Limb (tissue), 2 donors: ENCODE measurements around the gene OAS2.
"Not testable (repeated sequence)": the region's sequence is repeated elsewhere in the genome, so short reads cannot be mapped to it uniquely, and the experiment has no call there.

ENCODE experiments used
- DNase-seq, 2 donors: peaks; one replicate each; pipeline ENCODE4 v3.0.0-alpha.2; 2016; ENCODE audit errors: extremely low spot score in 2 of 2

Gene OAS2

GRCh38 chr12:112948806-112949205 lies 29.5 kb upstream of the OAS2 start:
- DNase-seq: no peak

- no peak for DNase-seq
These were observed 27.6 kb upstream of the OAS2 start for GRCh38 chr12:112950701-112951100.

DNA sequence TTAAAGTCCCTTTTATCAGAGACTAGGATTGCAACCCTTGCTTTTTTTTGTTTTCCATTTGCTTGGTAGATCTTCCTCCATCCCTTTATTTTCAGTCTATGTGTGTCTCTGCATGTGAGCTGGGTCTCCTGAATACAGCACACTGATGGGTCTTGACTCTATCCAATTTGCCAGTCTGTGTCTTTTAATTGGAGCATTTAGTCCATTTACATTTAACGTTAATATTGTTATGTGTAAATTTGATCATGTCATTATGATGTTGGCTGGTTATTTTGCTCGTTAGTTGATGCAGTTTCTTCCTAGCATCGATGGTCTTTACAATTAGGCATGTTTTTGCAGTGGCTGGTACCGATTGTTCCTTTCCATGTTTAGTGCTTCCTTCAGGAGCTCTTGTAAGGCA lies 21.2 kb upstream of the OAS2 start:
- DNase-seq: not testable (repeated sequence)

- DNase-seq: no peak
These were observed 17.2 kb upstream of the OAS2 start for GRCh38 chr12:112961074-112961473.

- DNase-seq: no peak
These were observed 16.8 kb upstream of the OAS2 start for GRCh38 chr12:112961536-112961935.

GRCh38 chr12:112962561-112962960 lies 15.8 kb upstream of the OAS2 start:
- DNase-seq: no peak

DNA sequence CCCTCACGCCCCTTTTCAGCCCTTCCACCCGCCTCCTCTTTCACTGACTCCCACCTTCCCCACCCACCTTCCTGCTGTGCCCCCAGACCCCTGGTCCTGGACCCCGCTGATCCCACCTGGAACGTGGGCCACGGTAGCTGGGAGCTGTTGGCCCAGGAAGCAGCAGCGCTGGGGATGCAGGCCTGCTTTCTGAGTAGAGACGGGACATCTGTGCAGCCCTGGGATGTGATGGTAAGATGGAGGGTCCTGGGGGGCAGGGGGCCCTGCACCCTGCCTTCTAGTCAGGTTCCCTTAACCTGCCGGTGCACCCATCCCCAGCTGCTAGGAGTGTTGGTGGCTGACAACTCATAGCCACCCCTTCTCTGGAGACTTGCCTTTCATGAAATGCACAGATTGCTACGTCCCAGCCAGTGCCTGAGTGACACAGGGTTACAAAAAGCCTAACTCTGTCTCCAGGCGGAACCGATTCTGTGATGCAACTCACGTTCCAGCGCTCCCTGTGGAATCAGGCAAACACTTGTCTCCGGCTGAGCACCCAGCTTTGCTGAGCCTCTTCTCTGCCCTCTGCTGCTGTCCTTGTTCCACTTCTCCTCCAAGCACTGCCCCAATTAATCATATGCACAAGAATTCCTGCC lies 15.0 kb upstream of the OAS2 start:
- no peak for DNase-seq

GRCh38 chr12:112964067-112964670 lies 14.2 kb upstream of the OAS2 start:
- DNase-seq: no peak

- no peak for DNase-seq
These were observed 13.4 kb upstream of the OAS2 start for GRCh38 chr12:112964915-112965314.

DNA sequence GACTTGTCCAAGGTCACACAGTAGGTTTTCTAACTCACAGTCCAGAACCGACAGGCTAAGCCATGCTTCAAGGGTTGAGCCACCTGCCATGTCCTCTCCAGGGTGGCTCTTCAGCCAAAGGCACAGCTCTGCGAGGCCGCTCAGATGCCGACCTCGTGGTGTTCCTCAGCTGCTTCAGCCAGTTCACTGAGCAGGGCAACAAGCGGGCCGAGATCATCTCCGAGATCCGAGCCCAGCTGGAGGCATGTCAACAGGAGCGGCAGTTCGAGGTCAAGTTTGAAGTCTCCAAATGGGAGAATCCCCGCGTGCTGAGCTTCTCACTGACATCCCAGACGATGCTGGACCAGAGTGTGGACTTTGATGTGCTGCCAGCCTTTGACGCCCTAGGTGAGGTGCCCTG lies 12.7 kb upstream of the OAS2 start:
- DNase-seq: no peak

GRCh38 chr12:112967306-112967705 lies 11.0 kb upstream of the OAS2 start:
- no peak for DNase-seq

GRCh38 chr12:112967858-112968257 lies 10.5 kb upstream of the OAS2 start:
- no peak for DNase-seq

DNA sequence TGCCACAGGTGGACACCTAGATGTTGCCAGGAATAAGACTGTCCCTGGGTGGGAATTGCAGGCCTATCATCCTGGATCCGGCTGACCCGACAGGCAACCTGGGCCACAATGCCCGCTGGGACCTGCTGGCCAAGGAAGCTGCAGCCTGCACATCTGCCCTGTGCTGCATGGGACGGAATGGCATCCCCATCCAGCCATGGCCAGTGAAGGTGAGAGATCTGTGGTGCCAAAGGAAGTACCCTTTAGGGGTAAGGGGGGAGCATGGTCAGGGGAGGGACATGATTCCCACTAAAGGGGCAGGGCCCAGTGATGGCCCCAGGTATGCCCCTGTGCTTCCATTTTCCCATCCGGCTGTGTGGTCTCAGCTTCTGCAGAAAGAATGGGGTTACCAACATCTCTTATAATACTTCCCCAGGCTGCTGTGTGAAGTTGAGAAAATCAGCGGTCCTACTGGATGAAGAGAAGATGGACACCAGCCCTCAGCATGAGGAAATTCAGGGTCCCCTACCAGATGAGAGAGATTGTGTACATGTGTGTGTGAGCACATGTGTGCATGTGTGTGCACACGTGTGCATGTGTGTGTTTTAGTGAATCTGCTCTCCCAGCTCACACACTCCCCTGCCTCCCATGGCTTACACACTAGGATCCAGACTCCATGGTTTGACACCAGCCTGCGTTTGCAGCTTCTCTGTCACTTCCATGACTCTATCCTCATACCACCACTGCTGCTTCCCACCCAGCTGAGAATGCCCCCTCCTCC lies 8.6 kb upstream of the OAS2 start:
- no peak for DNase-seq

- DNase-seq: no peak
These were observed 7.9 kb upstream of the OAS2 start for GRCh38 chr12:112970391-112970790.

GRCh38 chr12:112971248-112971647 lies 7.1 kb upstream of the OAS2 start:
- peak in 1 of 2 donors; percentile 24 for DNase-seq

DNA sequence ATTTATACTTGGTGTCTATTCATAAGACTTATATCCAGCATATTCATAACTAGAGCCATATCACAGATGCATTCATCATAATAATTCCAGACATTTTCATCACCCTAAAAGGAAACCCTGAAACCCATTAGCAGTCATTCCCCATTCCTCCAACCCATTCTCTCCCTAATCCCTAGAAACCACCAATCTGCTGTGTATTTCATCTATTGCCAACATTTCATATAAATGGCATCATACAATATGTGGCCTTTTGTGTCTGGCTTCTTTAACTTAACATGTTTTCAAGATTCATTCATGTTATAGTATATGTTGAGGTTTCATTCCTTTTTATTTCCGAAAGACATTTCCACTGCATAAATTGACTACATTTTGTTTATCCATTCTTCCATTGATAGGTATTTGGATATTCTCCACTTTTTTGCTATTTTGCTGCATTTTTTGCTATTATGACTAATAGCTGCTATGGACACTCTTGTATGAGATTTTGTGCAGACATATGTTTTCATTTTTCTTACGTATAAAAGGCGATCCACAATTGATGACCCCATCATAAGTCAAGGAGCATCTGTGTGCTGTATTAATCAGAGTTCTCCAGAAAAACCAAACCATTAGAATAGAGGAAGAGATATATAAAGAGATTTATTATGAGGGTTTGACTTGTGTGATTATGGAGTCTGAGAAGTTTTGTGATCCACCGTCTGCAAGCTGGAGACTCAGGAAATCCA lies 5.1 kb upstream of the OAS2 start:
- DNase-seq: no peak

DNA sequence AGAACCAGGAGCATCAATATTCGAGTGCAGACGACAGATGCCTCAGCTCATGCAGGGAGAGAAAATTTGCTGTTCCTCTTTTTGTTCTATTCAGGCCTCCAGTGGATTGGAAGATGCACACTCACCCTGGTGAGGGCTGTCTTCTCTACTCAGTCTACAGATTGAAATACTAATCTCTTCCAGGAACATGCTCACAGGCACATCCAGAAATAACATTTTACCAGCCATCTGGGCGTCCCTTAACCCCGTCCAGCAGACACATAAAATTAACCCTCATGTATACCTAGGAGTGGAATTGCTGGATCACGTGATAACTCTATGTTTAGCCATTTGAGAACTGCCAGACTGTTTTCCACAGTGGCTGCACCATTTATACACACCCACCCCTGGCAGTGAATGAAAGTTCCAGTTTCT lies 4.5 kb upstream of the OAS2 start:
- DNase-seq: peak in 1 of 2 donors; percentile 1

DNA sequence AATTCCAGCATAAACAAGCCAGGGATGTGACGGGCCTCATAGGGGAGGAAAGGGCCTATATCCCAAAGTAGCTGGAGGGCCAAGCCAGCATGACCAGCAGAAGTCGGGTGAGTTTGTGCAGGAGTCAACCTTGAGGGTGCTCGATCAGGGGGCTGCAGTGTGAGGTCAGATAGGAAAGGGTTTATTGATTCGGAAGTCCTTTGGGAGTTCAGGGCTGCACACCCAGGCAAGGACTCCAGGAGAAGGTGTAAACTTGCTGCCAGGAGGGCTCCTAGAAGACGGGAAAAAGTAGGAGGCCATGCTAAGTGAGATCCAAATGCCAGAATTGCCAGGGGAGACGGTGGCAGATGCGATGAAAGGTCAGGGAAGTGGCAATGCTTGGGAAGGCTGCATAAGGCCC lies 3.4 kb upstream of the OAS2 start:
- no peak for DNase-seq

DNA sequence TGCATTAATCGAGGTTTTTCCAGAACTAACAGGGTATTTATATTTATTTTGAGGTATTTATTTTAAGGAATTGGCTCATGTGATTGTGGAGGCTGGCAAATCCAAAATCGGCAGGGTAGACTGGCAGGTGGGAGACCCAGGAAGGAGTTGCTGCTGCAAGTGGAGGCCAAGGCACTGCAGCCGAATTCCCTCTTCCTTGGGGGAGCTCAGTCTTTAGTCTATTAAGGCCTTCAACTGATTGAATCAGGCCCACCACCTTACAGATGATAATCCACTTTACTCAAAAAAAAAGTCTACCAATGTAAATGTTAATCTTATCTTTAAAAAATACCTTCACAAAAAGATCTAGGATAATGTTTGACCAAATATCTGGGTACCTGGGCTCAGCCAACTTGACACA lies 1.2 kb upstream of the OAS2 start:
- no peak for DNase-seq

DNA sequence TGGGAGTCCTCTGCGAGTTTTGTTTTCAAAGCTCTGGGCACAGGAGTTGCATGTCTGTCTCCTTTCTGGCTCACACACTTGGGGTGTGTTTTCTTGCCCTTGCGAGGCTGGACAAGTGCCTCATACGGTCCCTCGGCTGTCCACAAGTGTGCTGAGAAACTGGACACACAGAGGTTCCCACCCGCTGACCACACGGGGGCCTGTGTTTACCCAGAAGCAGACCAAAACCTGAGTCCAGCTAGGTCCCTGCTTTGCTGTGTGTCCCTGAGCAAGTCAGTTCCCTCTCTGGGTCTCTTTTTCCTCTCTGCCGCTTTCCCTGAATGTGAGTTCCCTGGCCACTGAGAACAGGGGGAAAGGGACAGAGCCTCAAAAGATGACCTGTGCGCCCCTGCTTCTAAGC lies 678 bp upstream of the OAS2 start:
- no peak for DNase-seq

DNA sequence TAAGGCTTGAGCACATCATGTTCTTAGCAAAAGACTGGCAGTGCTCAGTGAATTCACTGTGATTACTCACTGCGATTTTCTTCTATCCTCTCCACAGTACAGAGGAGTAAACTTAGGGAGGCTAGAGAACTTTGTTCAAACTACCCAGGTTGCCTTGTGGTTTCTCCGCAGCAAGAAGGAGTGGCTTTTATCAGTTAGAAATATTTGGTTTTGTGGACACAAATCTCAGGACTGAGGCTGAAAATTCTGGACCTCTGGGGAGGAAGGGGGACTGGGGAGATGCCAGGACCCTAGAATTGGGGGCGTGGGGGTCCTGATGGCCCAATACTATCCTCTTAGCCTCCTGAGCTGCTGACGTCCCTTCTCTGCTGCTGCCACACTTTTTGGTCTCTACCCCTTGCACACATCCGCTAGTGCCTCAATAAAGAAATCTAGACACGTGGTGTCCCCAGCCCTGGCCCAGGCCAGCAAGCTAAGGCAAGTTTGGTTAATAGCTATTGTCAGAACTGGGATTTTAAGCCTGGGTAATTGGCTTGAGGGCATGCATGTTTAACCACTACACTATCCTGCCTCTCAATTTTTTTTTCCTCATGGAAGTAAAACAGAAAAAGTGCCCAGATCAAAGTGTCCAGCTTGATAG lies 842 bp downstream of the OAS2 start:
- DNase-seq: no peak
